GM19372 (cell line): ENCODE results near the gene PAF1.

ENCODE experiments used
- ATAC-seq: cut with Tn5 transposase; IDR thresholded peaks from one replicate; pipeline ENCODE4 v1.9.1; 2021; ENCODE audit warnings: mild to moderate bottlenecking, low read depth, moderate library complexity; ENCODE audit not compliant: unreplicated experiment

Gene PAF1

GRCh38 chr19:39406656-39407409 is 15.9 kb upstream of the PAF1 start, which contains the start of gene ZFP36:
Gene ZFP36, plus strand, starts transcription at chr19:39406847. Its CDS starts 58 bp downstream, at chr19:39406905.
- ATAC-seq = peak; percentile 24

- no peak for ATAC-seq
These were observed 15.2 kb upstream of the PAF1 start for GRCh38 chr19:39405958-39406655.

GRCh38 chr19:39405261-39405957 is 14.5 kb upstream of the PAF1 start:
- no peak for ATAC-seq

- ATAC-seq = no peak
These were observed 12.7 kb upstream of the PAF1 start for GRCh38 chr19:39403331-39404312.

GRCh38 chr19:39402346-39403300 is 11.7 kb upstream of the PAF1 start:
- peak; percentile 26 for ATAC-seq

- ATAC-seq = no peak
These were observed 10.8 kb upstream of the PAF1 start for GRCh38 chr19:39401549-39402345.

- ATAC-seq = no peak
These were observed 10.2 kb upstream of the PAF1 start for GRCh38 chr19:39401070-39401548.

GRCh38 chr19:39400061-39400460 is 9.2 kb upstream of the PAF1 start:
- ATAC-seq = no peak

GRCh38 chr19:39399668-39400050 is 8.8 kb upstream of the PAF1 start:
- ATAC-seq = no peak

GRCh38 chr19:39398297-39398864 is 7.5 kb upstream of the PAF1 start:
- ATAC-seq = no peak

GRCh38 chr19:39397360-39398296 is 6.7 kb upstream of the PAF1 start:
- no peak for ATAC-seq

GRCh38 chr19:39390451-39390750 is 505 bp downstream of the PAF1 start:
- ATAC-seq = no peak

- ATAC-seq = no peak
These were observed 1.1 kb downstream of the PAF1 start for GRCh38 chr19:39389631-39390414.

GRCh38 chr19:39388657-39389056 is 2.2 kb downstream of the PAF1 start:
- ATAC-seq = no peak

GRCh38 chr19:39386557-39386956 is 4.3 kb downstream of the PAF1 start:
- no peak for ATAC-seq
